ENCODE data around the gene GALE. TPM values are rescaled to one million over a fixed set of nuclear protein-coding genes. Genes with fewer than 3 reads are reported as not detected.
"Not testable (repeated sequence)": the region's sequence is repeated elsewhere in the genome, so short reads cannot be mapped to it uniquely, and the experiment has no call there.

The GALE gene
- total RNA-seq, 1 experiment from 2014 or later = 42.7 TPM

GRCh38 chr1:23787701-23788100 is 12.9 kb downstream of the GALE start:
- Histone ChIP-seq H3K9me3 (ENCODE audit: low read depth, low read length, poor library complexity, severe bottlenecking) (no peaks in the 10 kb centered on the region), H3K4me1 (ENCODE audit: insufficient read depth, low read length, poor library complexity, severe bottlenecking) (peaks cover 9% of the 10 kb centered on the region), H3K27me3 (replicated peaks; ENCODE audit: insufficient read depth, low read depth, low read length, poor library complexity) (no peaks in the 10 kb centered on the region), H3K36me3 (ENCODE audit: insufficient read depth, low read length, poor library complexity, severe bottlenecking) (peaks cover 35% of the 10 kb centered on the region), H3K27ac (ENCODE audit: low read depth, low read length, poor library complexity, severe bottlenecking) (no peak overlapping the region), H3K4me3 (ENCODE audit: low read depth, low read length, poor library complexity, severe bottlenecking) (no peak overlapping the region)
- ChIA-PET CTCF (no interaction called here), POLR2A (ENCODE audit: low non-redundant PET) (no interaction called here)
- DNase-seq (ENCODE audit: low spot score) = no peak
- intact Hi-C loops (cut with micrococcal nuclease; ENCODE audit: unreplicated experiment) = no loop called here
- TF ChIP-seq EZH2 (IDR thresholded peaks at IDR 0.05; ENCODE audit: borderline replicate concordance, low read depth, low read length, poor library complexity, severe bottlenecking) (no peak), CTCF (conservative IDR thresholded peaks at IDR 0.05; ENCODE audit: low read depth, low read length) (no peak)
- BruUV-seq (replicated peaks) = TSS peak; percentile 56

GRCh38 chr1:23784846-23785245 is 15.7 kb downstream of the GALE start:
- Histone ChIP-seq H3K4me1 (ENCODE audit: insufficient read depth, low read length, poor library complexity, severe bottlenecking) (peaks cover 5% of the 10 kb centered on the region), H3K36me3 (ENCODE audit: insufficient read depth, low read length, poor library complexity, severe bottlenecking) (peaks cover 49% of the 10 kb centered on the region), H3K9me3 (ENCODE audit: low read depth, low read length, poor library complexity, severe bottlenecking) (no peaks in the 10 kb centered on the region), H3K27ac (ENCODE audit: low read depth, low read length, poor library complexity, severe bottlenecking) (no peak overlapping the region), H3K27me3 (replicated peaks; ENCODE audit: insufficient read depth, low read depth, low read length, poor library complexity) (no peaks in the 10 kb centered on the region), H3K4me3 (ENCODE audit: low read depth, low read length, poor library complexity, severe bottlenecking) (no peak overlapping the region)
- intact Hi-C loops (cut with micrococcal nuclease; ENCODE audit: unreplicated experiment) = no loop called here
- DNase-seq (ENCODE audit: low spot score) = no peak
- no TSS peak for BruUV-seq (replicated peaks)
- TF ChIP-seq CTCF (conservative IDR thresholded peaks at IDR 0.05; ENCODE audit: low read depth, low read length) (no peak), EZH2 (IDR thresholded peaks at IDR 0.05; ENCODE audit: borderline replicate concordance, low read depth, low read length, poor library complexity, severe bottlenecking) (no peak)
- POLR2A ChIA-PET (ENCODE audit: low non-redundant PET) = no interaction called here
- CTCF ChIA-PET = no interaction called here

- peaks cover 13% of the 10 kb centered on the region for H3K4me1 ChIP-seq (ENCODE audit: insufficient read depth, low read length, poor library complexity, severe bottlenecking)
- H3K9me3 ChIP-seq (ENCODE audit: low read depth, low read length, poor library complexity, severe bottlenecking); intact Hi-C loops (cut with micrococcal nuclease; ENCODE audit: unreplicated experiment); DNase-seq (ENCODE audit: low spot score); H3K27ac ChIP-seq (ENCODE audit: low read depth, low read length, poor library complexity, severe bottlenecking); H3K4me3 ChIP-seq (ENCODE audit: low read depth, low read length, poor library complexity, severe bottlenecking); POLR2A ChIA-PET (ENCODE audit: low non-redundant PET); CTCF ChIA-PET; BruUV-seq (replicated peaks); H3K27me3 ChIP-seq (replicated peaks; ENCODE audit: insufficient read depth, low read depth, low read length, poor library complexity): not testable (repeated sequence)
- peaks cover 44% of the 10 kb centered on the region for H3K36me3 ChIP-seq (ENCODE audit: insufficient read depth, low read length, poor library complexity, severe bottlenecking)
Observed at GRCh38 chr1:23783141-23783540, 17.4 kb downstream of the GALE start.

GRCh38 chr1:23779826-23780371 is 20.7 kb downstream of the GALE start:
- intact Hi-C loops (cut with micrococcal nuclease; ENCODE audit: unreplicated experiment) = no loop called here
- Histone ChIP-seq H3K4me3 (ENCODE audit: low read depth, low read length, poor library complexity, severe bottlenecking) (peak overlapping the region; percentile 74), H3K27me3 (replicated peaks; ENCODE audit: insufficient read depth, low read depth, low read length, poor library complexity) (no peaks in the 10 kb centered on the region), H3K4me1 (ENCODE audit: insufficient read depth, low read length, poor library complexity, severe bottlenecking) (peaks cover 13% of the 10 kb centered on the region), H3K9me3 (ENCODE audit: low read depth, low read length, poor library complexity, severe bottlenecking) (no peaks in the 10 kb centered on the region), H3K36me3 (ENCODE audit: insufficient read depth, low read length, poor library complexity, severe bottlenecking) (peaks cover 20% of the 10 kb centered on the region), H3K27ac (ENCODE audit: low read depth, low read length, poor library complexity, severe bottlenecking) (peak overlapping the region; percentile 1)
- POLR2A ChIA-PET (ENCODE audit: low non-redundant PET) = no interaction called here
- TF ChIP-seq CTCF (conservative IDR thresholded peaks at IDR 0.05; ENCODE audit: low read depth, low read length) = no peak
- no peak for TF ChIP-seq EZH2 (IDR thresholded peaks at IDR 0.05; ENCODE audit: borderline replicate concordance, low read depth, low read length, poor library complexity, severe bottlenecking)
- CTCF ChIA-PET = interaction anchor here (0.6 kb wide), 1 partner anchor 271 kb away, joined by 3 read pairs; no protein-coding TSS in a partner anchor
- BruUV-seq (replicated peaks) = no TSS peak
- peak; percentile 54 for DNase-seq (ENCODE audit: low spot score)
